ENCODE data around the gene ALDH7A1.

DNA sequence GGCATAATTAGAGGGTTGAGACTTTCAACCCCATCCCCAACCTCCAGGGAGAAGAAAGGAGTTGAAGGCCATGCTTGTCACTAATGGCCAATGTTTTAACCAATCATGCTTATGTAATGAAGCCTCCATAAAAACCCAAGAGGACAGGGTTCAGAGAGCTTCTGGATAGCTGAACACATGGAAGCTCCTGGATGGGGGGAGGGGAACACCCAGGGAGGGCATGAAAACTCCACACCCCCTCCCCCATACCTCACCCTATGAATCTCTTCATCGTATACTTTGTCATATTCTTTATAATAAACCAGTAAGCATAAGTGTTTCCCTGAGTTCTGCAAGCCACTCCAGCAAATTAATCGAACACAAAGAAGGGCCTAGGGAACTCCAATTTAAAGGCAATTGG is 81.7 kb downstream of the ALDH7A1 start:
- TF ChIP-seq ZNF274 (IDR thresholded peaks at IDR 0.05; ENCODE audit: insufficient read depth, insufficient read length) (no peak), MXI1 (IDR thresholded peaks at IDR 0.05; ENCODE audit: low read depth, low read length) (no peak)
